H1 (cell line): ENCODE results near the gene SH3PXD2B.

ENCODE experiments used
- CEBPB ChIP-seq: IDR thresholded peaks from 2 replicates; pipeline ENCODE4 v1.6.1; 2012; ENCODE audit warnings: low read depth, low read length
- CTCF ChIP-seq, 3 experiments: IDR thresholded peaks; 1 replicate in 2 of 3; 2 replicates in 1 of 3; pipeline versions ENCODE4 v1.5.1 to v1.6.1; 2011; ENCODE audit warnings: low read length in 3 of 3, mild to moderate bottlenecking in 3 of 3, inconsistent platforms in 2 of 3, low read depth in 1 of 3, moderate library complexity in 1 of 3; ENCODE audit not compliant: insufficient read depth in 1 of 3; ENCODE audit errors: control extremely low read depth in 1 of 3
- E2F6 ChIP-seq: IDR thresholded peaks from 2 replicates; pipeline ENCODE4 v1.6.1; 2012; ENCODE audit warnings: inconsistent platforms
- EZH2 ChIP-seq: fragments of 200-600 bp; sonication (generic); IDR thresholded peaks from 2 replicates; pipeline ENCODE4 v1.7.1; 2012; ENCODE audit warnings: low read depth, mild to moderate bottlenecking, moderate library complexity, low read length, inconsistent platforms; ENCODE audit not compliant: severe bottlenecking
- HDAC6 ChIP-seq: IDR thresholded peaks from one replicate; pipeline ENCODE4 v1.7.1; 2012; ENCODE audit warnings: low read depth, mild to moderate bottlenecking, inconsistent platforms, low read length, moderate library complexity
- JUND ChIP-seq: IDR thresholded peaks from 2 replicates; pipeline ENCODE4 v1.6.1; 2011; ENCODE audit warnings: mild to moderate bottlenecking, improper control_type of control experiment, low read length
- POLR2A ChIP-seq, 2 experiments: IDR thresholded peaks; 1 replicate in 1 of 2; 2 replicates in 1 of 2; pipeline ENCODE4 v1.6.1; 2011; ENCODE audit warnings: low read depth in 2 of 2, low read length in 2 of 2, mild to moderate bottlenecking in 2 of 2; ENCODE audit errors: control extremely low read depth in 1 of 2
- POLR2AphosphoS5 ChIP-seq: IDR thresholded peaks from 2 replicates; pipeline ENCODE4 v1.6.1; 2011; ENCODE audit warnings: low read depth, low read length
- RAD21 ChIP-seq, 2 experiments: IDR thresholded peaks in 1 of 2; conservative IDR thresholded peaks in 1 of 2; 2 replicates each; pipeline ENCODE4 v1.6.1; 2011; ENCODE audit warnings: low read depth in 2 of 2, low read length in 2 of 2, improper control_type of control experiment in 1 of 2, inconsistent platforms in 1 of 2, mild to moderate bottlenecking in 1 of 2, moderate library complexity in 1 of 2
- RFX5 ChIP-seq: IDR thresholded peaks from 2 replicates; pipeline ENCODE4 v1.6.1; 2011; ENCODE audit warnings: low read depth, low read length, improper control_type of control experiment, borderline replicate concordance
- TEAD4 ChIP-seq: IDR thresholded peaks from 2 replicates; pipeline ENCODE4 v1.6.1; 2012; ENCODE audit warnings: low read depth, low read length, inconsistent platforms, mixed read lengths
- YY1 ChIP-seq: IDR thresholded peaks from 2 replicates; pipeline ENCODE4 v1.6.1; 2011; ENCODE audit warnings: low read depth, mild to moderate bottlenecking, low read length

GRCh38 chr5:172438319-172438668 lies 16.0 kb downstream of the SH3PXD2B start:
- no peak for TF ChIP-seq CEBPB
- no peak for TF ChIP-seq CTCF (IDR thresholded peaks at IDR 0.05; ENCODE audit: control extremely low read depth in 1 of 3, insufficient read depth in 1 of 3, low read depth in 1 of 3, low read length in 3 of 3)
- TF ChIP-seq RFX5: no peak
- no peak for TF ChIP-seq EZH2
- TF ChIP-seq JUND: no peak
- TF ChIP-seq HDAC6: no peak
- no peak for TF ChIP-seq RAD21 (IDR thresholded peaks at IDR 0.05 in 1 of 2, conservative IDR thresholded peaks at IDR 0.05 in 1 of 2; ENCODE audit: low read depth in 2 of 2, low read length in 2 of 2)
- no peak for TF ChIP-seq POLR2A (IDR thresholded peaks at IDR 0.05; ENCODE audit: control extremely low read depth in 1 of 2, low read depth in 2 of 2, low read length in 2 of 2)
- TF ChIP-seq TEAD4: no peak
- no peak for TF ChIP-seq E2F6
- TF ChIP-seq YY1: no peak
- no peak for TF ChIP-seq POLR2AphosphoS5
